Activated CD4-positive, CD25-positive, alpha-beta regulatory T cell treated with anti-CD3 and anti-CD28 coated beads, Interleukin-2, amount 50 U/mL, for 16 hours (primary cell): Measurements from ENCODE around the gene ROR2.
"Not testable (repeated sequence)": the region's sequence is repeated elsewhere in the genome, so short reads cannot be mapped to it uniquely, and the experiment has no call there.

ENCODE experiments used
- DNase-seq: peaks from one replicate; pipeline ENCODE4 v3.0.0-alpha.2; 2020; ENCODE audit warnings: low read depth, low spot score

Gene ROR2

DNA sequence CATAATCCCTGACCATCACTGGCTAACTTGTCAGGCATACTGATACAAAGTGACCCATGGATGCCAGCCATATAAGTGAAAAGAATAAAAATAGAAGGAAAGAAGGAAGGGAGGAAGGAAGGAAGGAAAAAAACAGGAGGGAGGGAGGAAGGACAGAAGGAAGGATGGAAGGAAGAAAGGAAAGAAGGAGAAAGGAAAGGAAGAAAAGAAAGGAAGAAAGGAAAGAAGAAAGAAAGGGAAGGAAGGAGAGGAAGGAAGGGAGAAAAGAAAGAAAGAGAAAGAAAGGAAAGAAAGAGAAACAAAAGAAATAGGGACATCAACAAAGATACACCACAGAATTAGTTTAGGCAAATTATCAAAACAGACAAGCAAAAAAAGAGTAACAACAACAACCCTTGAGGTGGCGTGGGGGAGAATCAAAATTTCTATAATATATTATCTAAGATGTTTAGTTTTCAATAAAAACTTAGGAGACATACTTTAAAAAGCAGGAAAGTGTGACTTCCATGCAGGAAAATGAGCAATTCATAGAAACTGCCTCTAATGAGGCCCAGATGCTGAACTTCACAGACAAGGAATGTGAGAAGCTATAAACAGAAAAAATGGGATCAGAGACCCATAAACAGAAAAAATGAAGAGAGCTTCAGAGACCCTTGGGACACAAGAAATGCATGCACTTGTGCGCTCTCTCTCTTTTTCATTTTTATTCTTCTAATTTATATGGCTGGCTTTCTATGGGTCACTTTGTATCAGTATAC is 430.3 kb downstream of the ROR2 start:
- DNase-seq = no peak

DNA sequence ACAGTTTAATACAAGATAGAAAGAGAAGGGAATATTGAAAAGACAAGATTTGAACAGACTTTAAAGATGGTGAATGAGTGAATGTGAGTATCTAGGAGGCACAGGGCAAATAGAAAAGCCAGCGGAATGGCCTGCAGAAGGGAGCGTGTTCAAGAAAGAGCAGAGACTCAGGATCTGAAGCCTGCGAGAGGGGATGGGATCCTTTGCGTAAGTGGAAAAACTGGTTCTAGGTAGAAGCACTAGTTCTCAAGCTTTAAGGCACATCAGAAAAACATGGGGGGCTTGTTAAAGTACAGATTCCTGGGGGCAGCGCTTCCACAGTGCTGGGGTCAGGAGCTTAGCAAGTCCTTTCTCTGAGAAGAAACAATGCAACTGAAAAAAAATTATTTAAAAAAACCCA is 431.6 kb downstream of the ROR2 start:
- DNase-seq = no peak

DNA sequence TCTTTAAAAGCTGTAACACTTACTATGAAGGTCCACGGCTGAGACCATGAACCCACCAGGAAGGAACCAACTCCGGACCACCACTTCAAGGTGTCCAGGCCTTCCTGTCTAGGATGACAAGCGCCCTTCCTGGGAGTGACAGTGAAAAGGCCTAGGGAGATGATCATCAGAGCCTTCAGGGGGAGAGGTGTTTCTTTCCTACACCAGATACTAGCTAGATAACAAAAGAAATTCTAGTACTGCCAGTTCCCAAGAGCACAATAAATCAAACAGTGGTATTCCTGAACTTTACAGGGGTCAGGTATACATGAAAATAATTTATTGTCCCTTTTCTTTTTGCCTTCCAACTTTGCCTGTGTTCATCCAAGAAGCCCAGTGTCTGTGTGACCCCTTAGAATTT is 432.2 kb downstream of the ROR2 start:
- no peak for DNase-seq

DNA sequence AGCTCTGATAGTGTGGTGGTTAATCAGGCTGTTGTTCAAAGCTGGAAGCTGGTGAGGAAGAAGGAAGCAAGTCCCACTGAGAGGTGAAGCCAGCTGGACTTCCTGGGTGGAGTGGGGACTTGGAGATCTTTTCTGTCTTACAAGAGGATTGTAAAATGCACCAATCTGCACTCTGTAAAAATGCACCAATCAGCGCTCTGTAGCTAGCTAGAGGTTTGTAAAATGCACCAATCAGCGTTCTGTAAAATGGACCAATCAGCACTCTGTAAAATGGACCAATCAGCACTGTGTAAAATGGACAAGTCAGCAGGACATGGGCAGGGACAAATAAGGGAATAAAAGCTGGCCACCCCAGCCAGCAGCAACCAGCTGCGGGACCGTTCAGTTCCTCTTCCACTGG is 432.7 kb downstream of the ROR2 start:
- not testable (repeated sequence) for DNase-seq

DNA sequence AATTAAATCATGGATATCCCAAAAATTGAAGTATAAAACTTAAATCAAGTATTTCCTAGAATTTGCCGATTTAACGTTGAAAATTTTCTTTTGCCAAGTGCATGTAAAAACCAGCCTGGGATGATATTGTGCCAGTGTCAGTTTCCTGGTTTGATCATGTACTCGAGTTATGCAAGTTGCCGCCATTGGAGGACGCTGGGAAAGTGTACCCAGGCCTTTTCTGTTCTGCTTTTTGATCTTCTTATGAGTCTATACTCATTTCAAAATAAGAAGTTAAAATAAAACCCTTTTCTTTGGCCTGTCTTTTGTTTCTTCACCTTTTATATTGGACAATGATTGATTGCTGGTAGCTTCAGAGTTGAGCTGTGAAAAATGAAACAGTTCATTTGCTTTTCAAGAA is 433.3 kb downstream of the ROR2 start:
- DNase-seq = no peak

DNA sequence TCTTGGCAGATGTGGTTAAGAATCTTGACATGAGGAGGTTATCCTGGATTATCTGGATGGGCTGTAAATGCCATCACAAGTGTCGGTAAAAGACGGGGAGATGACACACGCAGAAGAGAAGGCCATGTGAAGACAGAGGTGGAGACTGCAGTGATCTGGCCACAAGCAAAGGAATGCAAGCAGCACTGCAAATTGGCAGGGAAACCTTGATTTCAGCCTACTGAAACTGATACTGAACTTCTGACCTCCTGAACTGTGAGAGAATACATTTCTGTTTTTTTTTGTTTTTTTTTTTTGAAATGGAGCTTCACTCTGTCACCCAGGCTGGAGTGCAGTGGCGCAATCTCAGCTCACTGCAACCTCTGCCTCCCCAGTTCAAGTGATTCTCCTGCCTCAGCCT is 433.9 kb downstream of the ROR2 start:
- no peak for DNase-seq

DNA sequence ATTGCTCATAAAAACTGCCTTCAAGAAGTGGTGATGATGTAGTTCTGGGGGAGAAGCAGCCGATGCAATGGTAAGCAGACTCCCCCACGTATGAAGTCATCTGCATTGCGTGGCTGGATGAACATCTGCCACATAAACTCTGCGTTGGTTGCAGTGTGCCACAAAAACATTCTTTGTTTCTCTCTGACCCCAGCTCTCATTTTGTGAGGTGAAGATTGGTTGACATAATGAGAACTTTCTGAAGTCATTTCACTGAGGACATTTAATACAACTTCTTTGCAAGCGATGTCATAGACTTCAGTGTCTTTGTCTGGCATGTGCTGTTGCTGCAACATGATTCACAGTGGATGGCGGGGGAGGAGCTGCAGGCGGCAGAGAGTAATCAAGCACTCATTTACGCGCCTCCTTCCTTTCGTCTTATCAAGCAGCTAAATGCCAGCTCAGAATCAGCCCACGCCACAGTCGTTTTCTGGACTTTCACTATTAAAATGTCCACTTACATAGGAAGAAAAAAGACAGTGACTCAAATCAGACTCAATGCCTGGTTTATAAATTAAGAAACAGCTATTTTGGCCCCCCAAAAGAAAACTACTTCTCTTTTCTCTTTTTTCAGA is 434.8 kb downstream of the ROR2 start:
- DNase-seq = no peak
